CD4-positive, alpha-beta T cell (primary cell): ENCODE measurements around the gene RIC8B. TPM values are rescaled to one million over a fixed set of nuclear protein-coding genes. Genes with fewer than 3 reads are reported as not detected.

Experiments used
- ATAC-seq: fragments of 200-7000 bp; cut with Tn5 transposase; one replicate; pipeline ENCODE4 v1.10.0; 2022; ENCODE audit warnings: mild to moderate bottlenecking; ENCODE audit not compliant: poor library complexity
- CTCF ChIA-PET: fragments of 350-600 bp; sonication (Branson Sonifier 250); formaldehyde crosslinking; loops from one replicate; lab custom pipeline; 2021; ENCODE audit warnings: antibody characterized with exemption, inconsistent platforms; lab: Charles Lee
- POLR2A ChIA-PET: fragments of 350-600 bp; sonication (Branson Sonifier 250); formaldehyde crosslinking; loops from one replicate; lab custom pipeline; 2021; ENCODE audit warnings: antibody characterized with exemption, inconsistent platforms; lab: Charles Lee
- DNase-seq, 14 experiments: peaks; one replicate each; pipeline ENCODE4 v3.0.0-alpha.2; 2013 to 2020; ENCODE audit warnings: mixed read lengths in 2 of 14
- H3K27ac ChIP-seq, 2 donors: one replicate each; pipeline versions ENCODE4 v1.5.1 to v1.7.0; 2013; ENCODE audit warnings: low read length in 2 of 2, low read depth in 1 of 2, mild to moderate bottlenecking in 1 of 2
- H3K27me3 ChIP-seq, 2 experiments: 1 replicate in 1 of 2; 2 replicates in 1 of 2; pipeline versions ENCODE4 v1.6.1 to v1.7.0; 2013; ENCODE audit warnings: low read length in 2 of 2, control low read depth in 1 of 2, mild to moderate bottlenecking in 1 of 2, moderate library complexity in 1 of 2; ENCODE audit not compliant: insufficient read depth in 2 of 2, control insufficient read depth in 1 of 2
- H3K36me3 ChIP-seq: one replicate; pipeline ENCODE4 v1.6.1; 2013; ENCODE audit warnings: low read length, control low read depth; ENCODE audit not compliant: insufficient read depth
- H3K4me1 ChIP-seq: one replicate; pipeline ENCODE4 v1.6.1; 2013; ENCODE audit warnings: low read length, control low read depth; ENCODE audit not compliant: insufficient read depth
- H3K4me3 ChIP-seq: one replicate; pipeline ENCODE4 v1.5.1; 2013; ENCODE audit warnings: mild to moderate bottlenecking, low read length, moderate library complexity
- H3K9me3 ChIP-seq, 2 experiments: 1 replicate in 1 of 2; 2 replicates in 1 of 2; pipeline versions ENCODE4 v1.6.1 to v1.7.0; 2013; ENCODE audit warnings: low read length in 2 of 2, mild to moderate bottlenecking in 2 of 2, control low read depth in 1 of 2, moderate library complexity in 1 of 2; ENCODE audit not compliant: control insufficient read depth in 1 of 2, insufficient read depth in 1 of 2
- H3K27ac Mint-ChIP-seq: one replicate; pipeline ENCODE4 v1.8.0; 2020; ENCODE audit warnings: mixed read lengths
- H3K27me3 Mint-ChIP-seq: one replicate; pipeline ENCODE4 v1.8.0; 2021; ENCODE audit warnings: mixed read lengths
- H3K36me3 Mint-ChIP-seq: one replicate; pipeline ENCODE4 v1.8.0; 2021; ENCODE audit warnings: low read depth, mixed read lengths
- H3K4me1 Mint-ChIP-seq: one replicate; pipeline ENCODE4 v1.8.0; 2021; ENCODE audit warnings: low read depth, mixed read lengths
- H3K4me3 Mint-ChIP-seq: one replicate; pipeline ENCODE4 v1.8.0; 2020; ENCODE audit warnings: mild to moderate bottlenecking, mixed read lengths
- H3K9me3 Mint-ChIP-seq: one replicate; pipeline ENCODE4 v1.8.0; 2020; ENCODE audit warnings: mixed read lengths
- intact Hi-C, 2 experiments: fragments of 100-400 bp; cut with DNase I in 1 of 2; cut with micrococcal nuclease in 1 of 2; formaldehyde crosslinking; loops; one replicate each; pipeline versions ENCODE4 v1.15.1 to v1.9.0; 2023 to 2025; cut with DNase I, micrococcal nuclease
- total RNA-seq, 174 experiments: library from RNA in 2 of 174; stranded (reverse) in 2 of 174; gene quantifications; one replicate each; pipeline ENCODE4 v1.2.3 and lab custom pipeline; 2021 to 2026
- TF ChIP-seq, protein P1 (sequence below): fragments of 200-600 bp; IDR thresholded peaks from one replicate; pipeline ENCODE4 v1.8.0; 2022; ENCODE audit warnings: antibody characterized with exemption, mild to moderate bottlenecking

The RIC8B gene
- total RNA-seq, 2 experiments from 2014 or later: 5.5 to 9.0 TPM

- Histone ChIP-seq H3K27ac (no peak overlapping the region), H3K9me3 (no peaks in the 10 kb centered on the region), H3K27me3 (peaks cover 4 to 18% of the 10 kb centered on the region in 2 experiments), H3K36me3 (no peaks in the 10 kb centered on the region), H3K4me3 (no peak overlapping the region), H3K4me1 (peaks cover 17% of the 10 kb centered on the region)
- intact Hi-C loops: no loop called here
- TF ChIP-seq, protein P1, sequence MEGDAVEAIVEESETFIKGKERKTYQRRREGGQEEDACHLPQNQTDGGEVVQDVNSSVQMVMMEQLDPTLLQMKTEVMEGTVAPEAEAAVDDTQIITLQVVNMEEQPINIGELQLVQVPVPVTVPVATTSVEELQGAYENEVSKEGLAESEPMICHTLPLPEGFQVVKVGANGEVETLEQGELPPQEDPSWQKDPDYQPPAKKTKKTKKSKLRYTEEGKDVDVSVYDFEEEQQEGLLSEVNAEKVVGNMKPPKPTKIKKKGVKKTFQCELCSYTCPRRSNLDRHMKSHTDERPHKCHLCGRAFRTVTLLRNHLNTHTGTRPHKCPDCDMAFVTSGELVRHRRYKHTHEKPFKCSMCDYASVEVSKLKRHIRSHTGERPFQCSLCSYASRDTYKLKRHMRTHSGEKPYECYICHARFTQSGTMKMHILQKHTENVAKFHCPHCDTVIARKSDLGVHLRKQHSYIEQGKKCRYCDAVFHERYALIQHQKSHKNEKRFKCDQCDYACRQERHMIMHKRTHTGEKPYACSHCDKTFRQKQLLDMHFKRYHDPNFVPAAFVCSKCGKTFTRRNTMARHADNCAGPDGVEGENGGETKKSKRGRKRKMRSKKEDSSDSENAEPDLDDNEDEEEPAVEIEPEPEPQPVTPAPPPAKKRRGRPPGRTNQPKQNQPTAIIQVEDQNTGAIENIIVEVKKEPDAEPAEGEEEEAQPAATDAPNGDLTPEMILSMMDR: no peak
- Mint-ChIP-seq H3K4me3 (no peak overlapping the region), H3K4me1 (peaks cover 8% of the 10 kb centered on the region), H3K27me3 (peaks cover 24% of the 10 kb centered on the region), H3K36me3 (no peaks in the 10 kb centered on the region), H3K9me3 (no peaks in the 10 kb centered on the region), H3K27ac (no peak overlapping the region)
- no peak for ATAC-seq
- ChIA-PET CTCF (interaction anchor here (0.8 kb wide), 1 partner anchor 10 kb away, joined by 4 read pairs; no protein-coding TSS in a partner anchor), POLR2A (no interaction called here)
- DNase-seq: no peak
Observed at GRCh38 chr12:106906715-106907114, 132.2 kb downstream of the RIC8B start.

DNA sequence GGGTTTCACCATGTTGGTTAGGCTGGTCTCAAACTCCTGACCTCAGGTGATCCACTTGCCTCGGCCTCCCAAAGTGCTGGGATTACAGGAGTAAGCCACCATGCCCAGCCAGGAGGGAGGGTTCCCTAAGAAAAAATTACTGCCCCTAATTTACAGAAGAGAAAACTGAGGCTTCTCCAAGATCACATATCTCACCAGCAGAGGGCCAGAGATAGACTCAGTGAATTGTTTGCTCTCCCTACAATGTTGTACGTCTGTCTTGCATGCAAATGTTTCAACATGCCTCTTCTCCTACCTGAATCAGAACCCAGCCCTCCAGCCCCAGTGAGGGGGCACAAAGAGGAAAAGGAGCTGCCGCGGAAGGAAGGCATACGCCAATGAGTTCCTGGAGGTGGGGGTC lies 132.9 kb downstream of the RIC8B start:
- H3K27me3 Mint-ChIP-seq: peaks cover 23% of the 10 kb centered on the region
- H3K4me1 Mint-ChIP-seq: peaks cover 8% of the 10 kb centered on the region
- no peak overlapping the region for H3K4me3 Mint-ChIP-seq
- no peak overlapping the region for H3K27ac Mint-ChIP-seq
- H3K9me3 Mint-ChIP-seq: no peaks in the 10 kb centered on the region
- no peak for DNase-seq
- intact Hi-C loops: no loop called here
- no peaks in the 10 kb centered on the region for H3K9me3 ChIP-seq
- ATAC-seq: no peak
- peaks cover 17% of the 10 kb centered on the region for H3K4me1 ChIP-seq
- no peaks in the 10 kb centered on the region for H3K36me3 ChIP-seq
- H3K36me3 Mint-ChIP-seq: no peaks in the 10 kb centered on the region
- H3K27me3 ChIP-seq: peaks cover 4 to 17% of the 10 kb centered on the region in 2 experiments
- no peak overlapping the region for H3K27ac ChIP-seq
- ChIA-PET POLR2A (interaction anchor here (1.1 kb wide), 1 partner anchor 13 kb away, joined by 3 read pairs; no protein-coding TSS in a partner anchor), CTCF (interaction anchor here (1.0 kb wide), 1 partner anchor 57 kb away, joined by 3 read pairs; no protein-coding TSS in a partner anchor)
- no peak overlapping the region for H3K4me3 ChIP-seq
- TF ChIP-seq, protein P1: no peak

DNA sequence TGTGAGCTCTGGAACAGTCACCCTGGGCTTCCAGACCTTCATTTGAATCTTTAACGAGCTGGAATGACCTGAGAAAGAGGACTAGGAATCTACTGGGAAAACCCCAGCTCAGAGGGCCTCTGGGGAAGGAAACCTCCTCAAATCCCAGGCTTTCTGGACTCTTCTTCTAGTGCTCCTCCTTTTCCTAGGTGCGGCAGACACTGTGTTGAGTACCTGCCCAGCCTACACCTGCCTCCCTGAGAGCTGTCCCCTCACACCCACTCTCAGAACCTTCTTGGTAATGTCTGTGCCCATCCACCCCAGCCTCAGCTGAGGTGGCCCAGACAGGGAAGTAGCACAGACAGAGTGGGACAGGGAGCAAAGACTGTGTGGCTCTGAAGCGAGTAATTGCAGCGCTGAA lies 133.4 kb downstream of the RIC8B start:
- DNase-seq: no peak
- ChIA-PET POLR2A (interaction anchor here (1.1 kb wide), 1 partner anchor 14 kb away, joined by 3 read pairs; no protein-coding TSS in a partner anchor), CTCF (interaction anchor here (1.0 kb wide), 1 partner anchor 58 kb away, joined by 3 read pairs; no protein-coding TSS in a partner anchor)
- Mint-ChIP-seq H3K27ac (no peak overlapping the region), H3K4me3 (no peak overlapping the region), H3K27me3 (peaks cover 19% of the 10 kb centered on the region), H3K9me3 (no peaks in the 10 kb centered on the region), H3K36me3 (no peaks in the 10 kb centered on the region), H3K4me1 (peaks cover 8% of the 10 kb centered on the region)
- Histone ChIP-seq H3K27me3 (peaks cover 4 to 13% of the 10 kb centered on the region in 2 experiments), H3K4me1 (peaks cover 17% of the 10 kb centered on the region), H3K9me3 (no peaks in the 10 kb centered on the region), H3K36me3 (no peaks in the 10 kb centered on the region), H3K4me3 (no peak overlapping the region), H3K27ac (no peak overlapping the region)
- no peak for ATAC-seq
- intact Hi-C loops: no loop called here
- TF ChIP-seq, protein P1: no peak
